ENCODE data around the gene KLHDC4.

The KLHDC4 gene

DNA sequence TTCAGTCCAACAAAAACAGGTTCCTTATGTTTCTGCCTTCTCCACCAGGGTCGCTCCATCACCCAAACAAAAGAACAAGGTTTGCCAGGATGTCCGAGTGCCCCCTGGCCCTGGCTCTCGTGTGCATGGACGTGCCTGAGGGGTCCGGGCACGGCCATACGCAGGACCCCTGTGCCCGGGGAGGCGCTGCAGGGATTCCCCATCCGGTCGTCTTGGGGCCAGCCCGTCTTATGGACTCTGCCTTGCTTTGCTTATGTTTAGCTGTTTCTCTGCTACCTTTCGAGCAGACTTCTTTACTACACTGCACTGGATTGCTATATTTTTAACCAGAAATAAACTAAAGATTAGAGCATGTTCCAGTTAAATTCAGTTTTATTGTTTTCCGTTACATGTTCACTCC lies 68.0 kb downstream of the KLHDC4 start:
- no peaks in the 10 kb centered on the region for H3K27me3 ChIP-seq
- H3K36me3 ChIP-seq, result peaks cover 0 to 83% (median 4%) of the 10 kb centered on the region in 3 donors
- H3K27ac ChIP-seq, result no peak overlapping the region
- H3K9me3 ChIP-seq, result no peaks in the 10 kb centered on the region
- H3K4me3 ChIP-seq, result no peak overlapping the region
- TF ChIP-seq, protein P1, sequence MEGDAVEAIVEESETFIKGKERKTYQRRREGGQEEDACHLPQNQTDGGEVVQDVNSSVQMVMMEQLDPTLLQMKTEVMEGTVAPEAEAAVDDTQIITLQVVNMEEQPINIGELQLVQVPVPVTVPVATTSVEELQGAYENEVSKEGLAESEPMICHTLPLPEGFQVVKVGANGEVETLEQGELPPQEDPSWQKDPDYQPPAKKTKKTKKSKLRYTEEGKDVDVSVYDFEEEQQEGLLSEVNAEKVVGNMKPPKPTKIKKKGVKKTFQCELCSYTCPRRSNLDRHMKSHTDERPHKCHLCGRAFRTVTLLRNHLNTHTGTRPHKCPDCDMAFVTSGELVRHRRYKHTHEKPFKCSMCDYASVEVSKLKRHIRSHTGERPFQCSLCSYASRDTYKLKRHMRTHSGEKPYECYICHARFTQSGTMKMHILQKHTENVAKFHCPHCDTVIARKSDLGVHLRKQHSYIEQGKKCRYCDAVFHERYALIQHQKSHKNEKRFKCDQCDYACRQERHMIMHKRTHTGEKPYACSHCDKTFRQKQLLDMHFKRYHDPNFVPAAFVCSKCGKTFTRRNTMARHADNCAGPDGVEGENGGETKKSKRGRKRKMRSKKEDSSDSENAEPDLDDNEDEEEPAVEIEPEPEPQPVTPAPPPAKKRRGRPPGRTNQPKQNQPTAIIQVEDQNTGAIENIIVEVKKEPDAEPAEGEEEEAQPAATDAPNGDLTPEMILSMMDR (IDR thresholded peaks at IDR 0.05), result no peak
- DNase-seq, result no peak
- no peaks in the 10 kb centered on the region for H3K4me1 ChIP-seq
- intact Hi-C loops (cut with DNase I; ENCODE audit: low total_unique reads), result no loop called here

DNA sequence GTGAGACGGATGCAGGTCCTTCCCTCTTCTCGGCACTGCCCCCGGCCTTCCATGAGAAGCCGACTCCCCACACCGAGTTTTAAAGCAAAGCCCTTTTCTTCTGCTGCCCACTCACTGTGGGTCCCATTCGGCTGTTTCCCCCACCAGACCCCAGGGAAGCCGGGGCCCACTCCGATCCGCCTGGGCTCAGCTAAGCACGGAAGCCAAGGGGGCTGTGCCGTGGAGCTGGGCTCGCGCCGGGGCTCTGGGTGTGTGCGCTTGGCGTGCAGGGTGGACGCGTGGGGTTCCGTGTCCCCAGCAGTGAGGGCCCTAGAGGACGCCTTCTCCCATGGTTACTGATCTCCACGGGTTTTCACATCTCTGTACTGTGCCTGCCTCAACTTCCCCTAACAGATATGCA lies 68.5 kb downstream of the KLHDC4 start:
- Histone ChIP-seq H3K27ac (no peak overlapping the region), H3K4me1 (no peaks in the 10 kb centered on the region), H3K27me3 (no peaks in the 10 kb centered on the region), H3K36me3 (peaks cover 0 to 78% (median 4%) of the 10 kb centered on the region in 3 donors), H3K4me3 (no peak overlapping the region), H3K9me3 (no peaks in the 10 kb centered on the region)
- intact Hi-C loops (cut with DNase I; ENCODE audit: low total_unique reads), result no loop called here
- DNase-seq, result no peak
- TF ChIP-seq, protein P1 (IDR thresholded peaks at IDR 0.05), result no peak

DNA sequence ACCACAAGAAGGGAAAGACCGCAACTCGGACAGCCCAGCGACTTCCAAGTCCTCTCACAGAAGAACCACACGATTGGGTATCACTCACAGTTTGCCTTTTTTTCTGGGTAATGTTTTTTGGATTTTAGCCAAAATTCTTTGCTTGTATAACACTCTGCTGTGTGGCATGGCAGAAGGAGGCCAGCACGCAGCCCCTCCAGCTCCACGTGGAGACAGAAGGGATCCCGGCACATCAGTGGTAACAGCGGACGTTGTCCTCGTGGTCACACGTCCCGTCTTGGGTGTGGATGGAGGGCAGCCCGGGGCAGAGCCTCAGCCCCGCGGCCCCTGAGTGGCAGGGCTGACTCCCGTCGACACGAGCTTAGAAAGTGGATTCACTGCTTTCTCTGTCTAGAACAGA lies 69.1 kb downstream of the KLHDC4 start:
- peaks cover 0 to 2% of the 10 kb centered on the region in 2 donors for H3K27me3 ChIP-seq
- intact Hi-C loops (cut with DNase I; ENCODE audit: low total_unique reads), result no loop called here
- H3K9me3 ChIP-seq, result no peaks in the 10 kb centered on the region
- no peak overlapping the region for H3K4me3 ChIP-seq
- no peak for DNase-seq
- H3K27ac ChIP-seq, result no peak overlapping the region
- peaks cover 0 to 72% (median 4%) of the 10 kb centered on the region in 3 donors for H3K36me3 ChIP-seq
- TF ChIP-seq, protein P1 (IDR thresholded peaks at IDR 0.05), result no peak
- peaks cover 0 to 1% (median under 1%) of the 10 kb centered on the region in 4 donors for H3K4me1 ChIP-seq

DNA sequence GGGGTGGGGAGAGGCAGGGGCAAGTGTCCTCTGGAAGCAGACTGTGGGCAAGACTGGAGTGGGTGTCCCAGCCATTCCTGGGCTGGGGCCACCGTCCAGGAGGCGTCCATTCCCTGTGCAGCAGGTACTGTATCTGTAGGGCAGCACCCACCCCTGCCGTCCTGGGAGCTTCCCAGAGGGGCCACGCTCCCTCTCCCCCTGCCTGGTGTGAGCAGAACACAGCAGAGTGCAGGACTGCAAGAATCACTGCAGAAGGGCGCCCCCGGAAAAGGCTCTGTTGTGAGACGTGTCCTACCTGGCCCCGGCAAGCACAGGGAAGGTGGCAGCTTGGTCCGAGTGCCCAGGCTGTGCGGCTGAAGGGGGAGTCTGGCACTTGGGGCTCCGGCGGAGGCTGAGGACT lies 70.3 kb downstream of the KLHDC4 start:
- Histone ChIP-seq H3K27ac (no peak overlapping the region), H3K36me3 (peaks cover 0 to 61% (median 0%) of the 10 kb centered on the region in 3 donors), H3K9me3 (no peaks in the 10 kb centered on the region), H3K4me3 (no peak overlapping the region), H3K4me1 (peaks cover 0 to 9% (median 5%) of the 10 kb centered on the region in 4 donors), H3K27me3 (peaks cover 0 to 14% of the 10 kb centered on the region in 2 donors)
- DNase-seq, result no peak
- TF ChIP-seq, protein P1 (IDR thresholded peaks at IDR 0.05), result no peak
- intact Hi-C loops (cut with DNase I; ENCODE audit: low total_unique reads), result no loop called here

DNA sequence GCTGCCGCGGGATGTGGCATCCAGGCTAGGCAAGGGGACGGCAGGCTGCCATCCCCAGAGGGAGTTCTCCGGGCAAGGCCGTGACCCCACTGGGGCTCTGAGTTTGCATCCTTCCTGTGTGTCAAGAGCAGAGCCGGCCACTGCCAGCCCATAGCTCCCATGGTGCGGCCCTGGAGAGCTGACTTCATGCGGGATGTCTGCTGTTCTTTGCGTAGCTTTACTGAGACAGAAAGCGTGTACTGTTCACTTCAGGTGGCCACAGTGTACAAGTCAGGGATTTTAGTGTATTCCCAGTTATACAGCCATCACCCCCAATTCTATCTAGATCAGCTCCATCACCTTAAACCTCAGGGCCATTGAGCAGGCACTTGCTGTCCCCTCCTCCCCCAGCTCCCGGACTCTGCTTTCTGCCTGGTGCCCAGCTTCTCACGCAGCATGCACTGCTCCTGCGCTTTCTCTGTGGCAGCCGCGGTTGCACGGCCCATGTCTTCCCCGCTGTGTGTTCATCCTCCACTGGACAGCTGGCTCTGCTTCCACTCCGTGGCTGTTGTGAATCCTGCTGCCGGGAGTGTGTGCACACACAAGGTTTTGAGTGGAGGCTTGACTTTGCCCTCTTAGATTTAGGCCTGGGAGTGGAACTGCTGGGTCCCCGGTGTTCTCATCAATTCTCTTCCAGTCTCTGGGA lies 71.2 kb downstream of the KLHDC4 start:
- Histone ChIP-seq H3K36me3 (peaks cover 0 to 52% (median 0%) of the 10 kb centered on the region in 3 donors), H3K4me1 (peaks cover 0 to 9% (median 5%) of the 10 kb centered on the region in 4 donors), H3K9me3 (no peaks in the 10 kb centered on the region), H3K4me3 (no peak overlapping the region), H3K27ac (no peak overlapping the region), H3K27me3 (peaks cover 0 to 24% of the 10 kb centered on the region in 2 donors)
- no peak for DNase-seq
- TF ChIP-seq, protein P1 (IDR thresholded peaks at IDR 0.05), result no peak
- intact Hi-C loops (cut with DNase I; ENCODE audit: low total_unique reads), result no loop called here
